Smooth muscle cell of the brain vasculature (primary cell): ENCODE results near the gene SOX8.
A peak's percentile ranks its signal among the peaks of the same experiment; 100 is the strongest.
"Not testable (repeated sequence)": the region's sequence is repeated elsewhere in the genome, so short reads cannot be mapped to it uniquely, and the experiment has no call there.

Experiments used
- DNase-seq: peaks from one replicate; pipeline ENCODE4 v3.0.0-alpha.2; 2012; ENCODE audit warnings: low read depth, low spot score

SOX8 gene

GRCh38 chr16:953818-954217 lies 27.8 kb upstream of the SOX8 start:
- DNase-seq, result not testable (repeated sequence)

DNA sequence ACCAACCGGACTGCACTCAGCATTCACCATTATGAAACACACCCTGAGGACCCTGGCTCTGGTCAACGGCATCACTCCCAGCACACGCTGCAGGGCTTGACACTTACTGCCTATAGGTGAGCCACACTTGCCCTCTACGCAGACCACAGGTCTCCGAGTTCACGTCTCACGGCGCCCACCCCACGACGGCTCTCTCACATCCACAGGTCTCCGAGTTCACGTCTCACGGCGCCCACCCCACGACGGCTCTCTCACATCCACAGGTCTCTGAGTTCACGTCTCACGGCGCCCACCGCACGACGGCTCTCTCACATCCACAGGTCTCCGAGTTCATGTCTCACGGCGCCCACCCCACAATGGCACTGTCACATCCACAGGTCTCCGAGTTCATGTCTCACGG lies 25.8 kb upstream of the SOX8 start:
- DNase-seq, result not testable (repeated sequence)

DNA sequence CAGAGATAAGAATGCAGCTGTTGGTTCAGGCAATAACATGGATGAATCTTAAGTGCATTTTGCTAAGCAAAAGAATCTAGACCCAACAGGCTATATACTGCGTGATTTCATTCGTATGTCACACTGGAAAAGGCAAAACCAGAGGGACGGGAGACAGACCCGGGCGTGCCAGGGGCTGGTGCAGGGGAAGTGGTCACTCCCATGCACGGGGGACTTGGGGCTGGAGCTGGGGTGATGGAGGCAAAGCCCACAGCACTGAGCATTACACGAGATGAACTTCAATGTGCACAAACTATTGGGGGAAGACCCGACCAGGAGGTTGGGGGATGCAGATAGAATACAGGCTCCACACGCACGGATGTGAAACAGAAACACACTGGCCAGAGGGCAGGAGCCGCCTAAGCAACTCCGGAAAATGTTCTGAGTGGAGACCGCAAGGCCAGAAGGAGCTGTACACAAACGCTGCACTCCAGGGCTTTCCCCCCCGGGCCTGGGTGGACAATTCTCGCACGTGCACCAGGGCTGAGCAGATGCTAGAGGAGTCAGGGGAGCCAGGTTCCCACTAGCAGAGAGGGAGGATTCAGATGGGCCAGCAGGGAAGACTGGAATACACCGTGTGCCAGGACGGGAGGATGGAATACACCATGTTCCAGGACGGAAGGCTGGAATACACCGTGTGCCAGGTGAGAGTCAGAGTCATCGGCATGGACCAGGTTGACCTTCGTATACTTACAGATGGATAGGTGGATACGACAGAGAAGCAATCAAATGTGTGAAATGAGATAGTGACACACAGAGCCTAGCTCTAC lies 22.1 kb upstream of the SOX8 start:
- no peak for DNase-seq

DNA sequence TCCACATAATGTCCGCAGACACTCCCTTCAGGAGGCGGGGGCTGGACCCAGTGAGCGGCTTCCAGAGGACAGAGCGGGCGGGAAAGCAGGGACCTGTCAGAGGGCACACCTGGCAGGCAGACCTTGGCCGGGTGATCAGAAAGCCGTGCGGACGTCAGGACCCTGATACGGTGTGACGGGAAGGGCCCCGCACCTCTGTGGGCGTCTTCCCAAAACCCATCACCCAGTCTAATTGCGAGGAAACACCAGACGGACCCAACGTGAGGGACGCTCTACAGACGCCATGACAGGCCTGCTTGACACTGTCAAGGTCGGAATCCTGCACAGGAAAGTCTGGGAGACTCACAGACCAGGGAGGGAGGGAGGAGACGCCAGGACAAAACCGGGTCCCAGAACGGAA lies 19.2 kb upstream of the SOX8 start:
- no peak for DNase-seq

DNA sequence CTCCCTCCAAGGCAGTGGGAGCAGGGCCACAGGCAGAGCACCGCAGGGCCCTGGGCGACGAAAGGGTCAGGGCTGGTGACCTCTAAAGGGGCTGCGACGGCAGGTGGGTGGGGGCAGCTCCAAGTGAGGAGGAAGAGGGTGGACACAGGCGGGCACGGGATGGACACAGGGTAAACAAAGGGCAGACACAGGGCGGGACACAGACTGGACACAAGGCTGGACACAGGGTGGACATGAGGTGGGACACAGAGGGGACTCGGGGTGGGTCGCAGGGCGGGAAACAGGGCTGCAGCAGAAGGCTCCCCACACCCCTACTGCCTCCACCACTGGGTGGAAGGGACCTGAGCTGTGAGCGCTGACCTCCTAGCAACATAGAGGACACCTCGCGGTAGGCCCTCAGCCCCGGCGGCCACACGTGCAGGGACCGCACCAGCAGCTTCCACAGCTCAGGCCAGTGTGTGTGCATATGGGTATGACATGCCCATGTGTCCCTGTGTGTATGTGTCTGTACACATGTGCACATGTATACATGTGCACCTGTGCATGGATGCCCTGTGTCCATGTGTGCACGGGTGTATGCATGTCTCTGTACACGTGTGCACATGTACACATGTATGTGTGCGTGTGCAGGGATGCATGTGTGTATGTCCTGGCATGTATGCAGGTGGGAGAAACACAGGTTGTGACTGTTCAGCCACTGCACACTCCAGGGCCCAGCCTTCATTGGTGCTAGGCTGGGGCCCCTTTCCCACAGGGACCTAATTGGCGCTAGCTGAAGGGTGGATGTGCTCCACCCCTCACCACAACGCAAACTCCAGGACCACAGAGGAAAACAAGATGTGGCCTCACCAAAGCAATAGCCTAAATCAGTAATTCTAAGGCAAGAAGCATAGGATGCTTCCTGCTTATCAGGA lies 18.4 kb upstream of the SOX8 start:
- no peak for DNase-seq

- DNase-seq, result no peak
These were observed 17.7 kb upstream of the SOX8 start for GRCh38 chr16:963913-964312.

- DNase-seq, result no peak
These were observed 17.1 kb upstream of the SOX8 start for GRCh38 chr16:964356-965035.

GRCh38 chr16:965036-965395 lies 16.6 kb upstream of the SOX8 start:
- DNase-seq, result no peak

DNA sequence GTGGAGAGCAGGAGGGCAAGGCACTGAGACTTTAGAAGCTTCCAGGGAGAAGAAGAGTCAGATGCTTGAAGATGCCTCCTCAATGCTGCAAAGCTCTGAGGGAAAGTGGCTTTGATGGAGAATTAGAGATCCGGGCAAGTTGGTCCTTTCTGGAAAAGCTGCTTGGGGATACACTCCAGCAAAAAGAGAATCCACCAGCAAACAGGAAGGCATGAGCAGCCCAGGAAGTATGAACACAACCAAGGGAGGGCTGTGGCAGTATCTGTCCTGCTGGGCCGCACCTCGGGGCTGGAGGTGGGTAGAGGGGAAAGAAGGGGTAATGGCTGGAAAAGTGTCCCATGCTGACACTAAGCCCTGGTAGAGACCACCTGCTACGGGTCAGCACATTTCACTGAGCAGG lies 16.1 kb upstream of the SOX8 start:
- DNase-seq, result no peak

- DNase-seq, result no peak
These were observed 15.5 kb upstream of the SOX8 start for GRCh38 chr16:966035-966434.

- no peak for DNase-seq
These were observed 15.1 kb upstream of the SOX8 start for GRCh38 chr16:966505-966904.

- DNase-seq, result no peak
These were observed 14.5 kb upstream of the SOX8 start for GRCh38 chr16:967077-967541.

DNA sequence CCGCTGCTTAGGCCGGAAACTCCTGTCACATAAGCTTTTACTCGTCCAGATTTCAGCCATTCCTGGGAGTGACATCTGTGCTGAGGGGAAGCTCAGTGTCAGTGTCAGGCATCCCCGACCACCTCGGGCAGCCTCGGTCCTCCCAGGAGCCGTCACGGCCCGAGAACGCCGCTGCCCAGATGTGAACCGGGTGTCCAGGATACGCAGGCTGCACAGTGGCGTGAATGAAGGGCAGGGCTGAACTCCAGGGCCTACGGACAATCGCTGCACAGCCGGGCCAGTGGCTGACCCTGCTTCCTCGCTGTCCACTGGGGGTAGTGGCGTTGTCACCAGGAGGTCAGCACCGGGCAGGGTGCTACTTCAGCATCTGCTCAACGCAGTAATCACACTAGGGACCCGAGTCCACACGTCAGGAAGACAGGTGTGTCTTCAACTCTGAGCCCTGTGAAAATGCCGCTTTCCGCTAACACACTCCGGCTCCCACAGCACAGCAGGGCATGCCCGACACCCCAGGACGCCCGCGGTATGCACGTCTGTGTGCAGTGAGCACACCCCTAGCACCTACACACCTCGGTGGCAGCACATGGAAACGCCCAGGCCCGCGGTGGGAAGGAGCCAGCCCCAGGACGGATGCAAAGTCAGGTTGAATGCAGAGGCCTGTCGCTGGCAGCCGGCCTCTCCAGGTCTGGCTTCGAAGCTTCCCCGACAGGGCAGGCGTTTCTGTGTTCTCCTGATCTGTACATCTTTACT lies 13.8 kb upstream of the SOX8 start:
- DNase-seq, result no peak

DNA sequence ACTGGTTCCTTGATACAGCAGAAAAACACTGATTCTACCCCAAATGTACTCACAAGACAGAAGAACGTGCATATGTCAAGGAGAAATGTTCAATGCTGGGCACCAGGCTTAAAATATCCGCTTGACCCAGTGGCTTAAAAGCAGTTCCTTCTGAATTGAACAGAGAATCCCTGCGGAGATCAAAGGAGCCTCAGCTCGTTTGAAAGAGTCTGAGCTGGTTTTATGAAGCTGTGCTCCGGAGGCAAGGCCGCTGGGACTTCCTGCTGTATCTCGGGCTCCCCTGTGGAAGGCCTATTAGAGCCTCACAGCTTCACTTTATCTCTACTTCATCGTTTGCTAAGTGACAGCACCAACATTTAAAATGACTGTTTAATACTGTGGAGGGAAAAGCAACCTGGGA lies 12.9 kb upstream of the SOX8 start:
- peak; percentile 18 for DNase-seq

DNA sequence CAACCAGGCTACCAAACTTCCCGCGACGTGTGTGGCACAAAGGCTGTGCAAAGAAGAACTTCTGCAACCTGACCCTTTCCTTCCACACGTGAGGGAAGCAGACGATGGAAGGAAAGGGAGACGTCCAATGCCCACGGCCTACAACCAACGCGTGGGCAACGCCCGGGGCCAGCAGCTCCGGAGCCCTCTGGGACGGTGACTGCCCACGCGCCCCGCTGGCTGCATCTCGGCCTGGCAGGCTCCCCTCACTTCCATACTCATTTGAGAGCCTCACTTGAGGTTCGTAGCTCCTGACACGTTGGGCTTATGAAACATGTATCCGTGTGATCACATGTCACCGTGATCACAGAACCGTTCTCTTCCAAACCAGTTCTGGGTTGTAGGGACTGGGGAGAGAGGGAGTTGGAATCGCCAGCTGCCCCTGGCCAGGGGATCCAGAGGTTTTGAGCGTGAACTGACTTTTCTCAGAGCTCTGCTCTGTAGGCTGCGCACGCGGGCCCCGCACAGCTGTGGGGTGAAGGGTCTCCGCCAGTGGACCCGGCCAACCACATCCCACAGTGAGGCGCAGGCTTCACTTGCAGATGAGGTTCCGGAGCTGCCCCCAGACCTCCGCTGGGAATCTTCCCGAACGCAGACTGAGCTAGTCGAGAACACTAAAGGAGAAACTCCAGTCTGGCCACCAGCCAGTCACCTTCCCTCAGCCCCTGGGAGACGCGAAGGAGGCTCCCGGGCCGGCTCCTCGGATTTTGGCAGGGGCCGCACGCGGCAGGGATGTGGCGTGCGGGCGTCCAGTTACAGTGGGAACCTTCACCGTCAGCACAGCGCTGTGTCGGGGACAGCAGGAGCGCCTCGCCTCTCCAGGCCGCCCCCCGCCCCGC lies 11.8 kb upstream of the SOX8 start:
- no peak for DNase-seq

DNA sequence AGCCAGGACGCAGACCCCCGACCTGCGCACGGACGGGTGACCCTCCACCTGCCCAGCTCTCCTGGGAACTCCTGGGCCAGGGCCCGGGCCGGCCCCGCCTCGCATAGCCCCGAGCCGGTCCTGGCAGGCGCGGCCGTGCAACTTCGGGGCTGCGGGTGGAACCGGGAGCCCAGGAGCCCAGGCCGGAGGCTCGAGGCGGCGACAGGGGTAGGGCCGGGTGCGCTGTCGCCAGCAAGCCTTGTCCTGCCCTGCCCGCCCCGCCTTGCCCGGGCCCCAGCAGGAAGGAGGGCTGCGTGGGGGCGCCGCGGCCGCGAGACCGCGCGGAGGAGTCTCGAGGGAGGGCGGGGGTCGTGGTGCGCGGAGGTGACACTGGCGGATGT lies 11.2 kb upstream of the SOX8 start:
- DNase-seq, result no peak

- DNase-seq, result peak; percentile 43
These were observed 10.6 kb upstream of the SOX8 start, which contains the start of gene LMF1 for GRCh38 chr16:970766-971581. Gene LMF1 (minus strand): TSS chr16:970984. CDS start chr16:970980, 4 bp downstream.

DNA sequence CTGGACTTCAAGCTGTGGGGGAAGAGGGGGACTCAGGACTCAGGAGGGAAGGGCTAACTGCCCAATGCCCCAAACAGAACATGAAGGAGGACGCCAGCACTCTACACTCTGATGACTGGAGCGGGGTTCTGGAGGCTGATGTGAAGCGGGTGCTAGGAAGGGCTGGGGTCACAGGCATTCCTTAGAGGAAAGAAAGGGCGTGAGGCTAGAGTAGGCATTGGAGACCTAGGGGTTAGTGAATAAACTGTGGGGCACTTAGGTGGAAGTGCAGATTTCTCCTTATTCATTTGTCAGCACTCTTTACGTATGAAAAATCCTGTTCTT lies 10.0 kb upstream of the SOX8 start:
- no peak for DNase-seq

DNA sequence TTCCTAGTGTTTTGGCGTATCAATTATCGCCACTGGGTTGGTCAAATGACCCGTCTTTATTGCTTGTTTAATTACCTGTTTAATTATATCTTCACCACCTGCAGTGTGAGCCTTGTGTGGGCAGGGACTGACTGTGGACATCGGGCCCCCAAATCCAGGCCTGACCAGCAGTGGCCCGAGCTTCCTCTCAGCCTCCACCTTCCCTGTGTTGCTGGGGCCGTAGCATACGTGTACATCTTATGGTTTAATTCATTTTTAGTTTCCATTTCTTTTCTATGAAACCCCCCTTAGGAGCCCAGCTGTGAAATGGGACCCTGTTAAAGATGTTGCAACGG lies 9.6 kb upstream of the SOX8 start:
- DNase-seq, result no peak
